Neutrophil (primary cell): ENCODE data around the gene SREBF2.

Experiments
- H3K27ac ChIP-seq: fragments of 200-600 bp; sonication (generic); 2 replicates; pipeline ENCODE4 v1.5.1; 2016; ENCODE audit warnings: mild to moderate bottlenecking, moderate library complexity
- H3K27me3 ChIP-seq: fragments of 200-600 bp; sonication (generic); 2 replicates; pipeline ENCODE4 v1.6.0; 2016; ENCODE audit warnings: mild to moderate bottlenecking
- H3K36me3 ChIP-seq: fragments of 200-600 bp; sonication (generic); 2 replicates; pipeline ENCODE4 v1.5.1; 2017
- H3K4me1 ChIP-seq, 2 experiments: fragments of 200-600 bp in 1 of 2; sonication (generic) in 1 of 2; 1 replicate in 1 of 2; 2 replicates in 1 of 2; pipeline versions ENCODE4 v1.5.1 to v1.6.1; 2013 to 2016; ENCODE audit warnings: low read depth in 1 of 2, low read length in 1 of 2, mild to moderate bottlenecking in 1 of 2, moderate library complexity in 1 of 2; ENCODE audit not compliant: control insufficient read depth in 1 of 2, insufficient read depth in 1 of 2
- H3K4me3 ChIP-seq, 2 experiments: fragments of 200-600 bp in 1 of 2; sonication (generic) in 1 of 2; 1 replicate in 1 of 2; 2 replicates in 1 of 2; pipeline ENCODE4 v1.5.1; 2013 to 2016; ENCODE audit warnings: low read depth in 1 of 2, low read length in 1 of 2, mild to moderate bottlenecking in 1 of 2, moderate library complexity in 1 of 2
- H3K9me3 ChIP-seq: fragments of 200-600 bp; sonication (generic); 2 replicates; pipeline ENCODE4 v1.5.1; 2016
- TF ChIP-seq, protein P1 (sequence below): fragments of 200-600 bp; sonication (generic); IDR thresholded peaks from 2 replicates; pipeline ENCODE4 v1.5.1; 2016; ENCODE audit warnings: antibody characterized with exemption

The SREBF2 gene

DNA sequence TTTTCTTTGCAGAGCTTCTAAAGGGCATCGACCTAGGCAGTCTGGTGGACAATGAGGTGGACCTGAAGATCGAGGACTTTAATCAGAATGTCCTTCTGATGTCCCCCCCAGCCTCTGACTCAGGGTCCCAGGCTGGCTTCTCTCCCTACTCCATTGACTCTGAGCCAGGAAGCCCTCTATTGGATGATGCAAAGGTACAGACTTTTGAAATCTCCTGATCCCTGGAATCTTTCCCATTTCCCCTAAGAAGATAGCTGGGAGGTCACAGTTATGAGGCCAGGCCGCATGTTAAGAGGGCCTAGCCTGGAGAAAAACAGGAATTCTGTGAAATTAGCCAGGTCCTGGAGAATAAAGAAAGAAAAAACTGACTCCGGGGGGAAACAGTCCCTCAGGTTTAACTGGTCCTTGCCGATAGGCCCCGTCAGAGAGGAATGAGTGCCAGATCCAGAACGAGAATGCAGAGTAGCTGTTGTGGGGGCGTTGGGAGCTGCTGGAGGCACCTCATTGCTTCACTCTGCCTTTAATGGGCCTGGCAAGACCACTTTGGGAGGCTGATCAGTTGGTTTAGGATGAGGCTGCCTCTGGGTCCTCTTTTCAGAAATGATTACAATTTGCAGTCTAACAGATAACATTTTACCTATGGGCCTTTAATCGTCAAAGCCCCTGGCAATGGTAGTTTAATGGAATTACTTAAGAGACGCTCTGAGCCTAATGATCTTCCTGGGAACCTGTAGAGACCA, 42.8 kb downstream of the SREBF2 start:
- H3K27me3 ChIP-seq: no peaks in the 10 kb centered on the region
- TF ChIP-seq, protein P1, sequence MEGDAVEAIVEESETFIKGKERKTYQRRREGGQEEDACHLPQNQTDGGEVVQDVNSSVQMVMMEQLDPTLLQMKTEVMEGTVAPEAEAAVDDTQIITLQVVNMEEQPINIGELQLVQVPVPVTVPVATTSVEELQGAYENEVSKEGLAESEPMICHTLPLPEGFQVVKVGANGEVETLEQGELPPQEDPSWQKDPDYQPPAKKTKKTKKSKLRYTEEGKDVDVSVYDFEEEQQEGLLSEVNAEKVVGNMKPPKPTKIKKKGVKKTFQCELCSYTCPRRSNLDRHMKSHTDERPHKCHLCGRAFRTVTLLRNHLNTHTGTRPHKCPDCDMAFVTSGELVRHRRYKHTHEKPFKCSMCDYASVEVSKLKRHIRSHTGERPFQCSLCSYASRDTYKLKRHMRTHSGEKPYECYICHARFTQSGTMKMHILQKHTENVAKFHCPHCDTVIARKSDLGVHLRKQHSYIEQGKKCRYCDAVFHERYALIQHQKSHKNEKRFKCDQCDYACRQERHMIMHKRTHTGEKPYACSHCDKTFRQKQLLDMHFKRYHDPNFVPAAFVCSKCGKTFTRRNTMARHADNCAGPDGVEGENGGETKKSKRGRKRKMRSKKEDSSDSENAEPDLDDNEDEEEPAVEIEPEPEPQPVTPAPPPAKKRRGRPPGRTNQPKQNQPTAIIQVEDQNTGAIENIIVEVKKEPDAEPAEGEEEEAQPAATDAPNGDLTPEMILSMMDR: no peak
- H3K4me1 ChIP-seq: no peaks in the 10 kb centered on the region
- H3K9me3 ChIP-seq: no peaks in the 10 kb centered on the region
- no peak overlapping the region for H3K4me3 ChIP-seq
- peaks cover 89% of the 10 kb centered on the region for H3K36me3 ChIP-seq
- no peak overlapping the region for H3K27ac ChIP-seq

DNA sequence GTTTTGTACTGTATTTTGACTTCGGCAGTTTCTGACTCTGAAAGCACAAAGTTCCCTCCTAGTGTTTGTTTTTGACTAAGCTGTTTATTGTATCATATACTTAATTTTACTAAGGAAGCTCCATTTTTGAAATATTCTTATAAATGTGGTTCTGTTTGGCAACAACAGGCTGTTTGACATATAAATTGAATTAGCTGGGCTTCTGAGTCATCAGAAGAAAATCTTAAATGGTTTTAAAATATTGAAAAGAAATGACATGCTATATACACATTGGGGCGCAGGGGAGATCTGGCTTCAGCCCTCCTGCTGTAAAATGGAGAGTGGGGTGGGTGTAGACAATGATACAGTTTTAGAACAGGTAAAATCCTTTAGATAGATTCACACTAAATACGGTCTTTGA, 43.4 kb downstream of the SREBF2 start:
- H3K9me3 ChIP-seq: no peaks in the 10 kb centered on the region
- H3K4me1 ChIP-seq: no peaks in the 10 kb centered on the region
- H3K27ac ChIP-seq: no peak overlapping the region
- H3K36me3 ChIP-seq: peaks cover 89% of the 10 kb centered on the region
- H3K27me3 ChIP-seq: no peaks in the 10 kb centered on the region
- TF ChIP-seq, protein P1: no peak
- H3K4me3 ChIP-seq: no peak overlapping the region

DNA sequence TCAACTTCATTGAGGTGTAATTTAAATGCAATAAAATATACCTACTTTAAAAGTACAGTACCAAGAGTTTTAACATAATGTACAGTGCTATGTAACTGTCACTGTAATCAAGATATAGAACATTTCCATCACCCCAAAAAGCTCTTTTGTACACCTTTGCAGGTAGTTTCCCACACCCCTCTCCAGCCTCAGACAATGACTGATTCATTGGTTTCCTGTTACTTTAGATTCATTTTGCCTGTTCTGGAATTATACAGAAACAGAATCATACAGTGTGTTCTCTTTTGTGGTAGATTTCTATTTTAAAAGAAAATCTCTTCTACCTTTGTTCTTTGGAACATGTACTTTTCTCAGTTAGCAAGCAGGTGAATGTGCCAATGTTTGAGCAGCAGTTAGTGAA, 43.8 kb downstream of the SREBF2 start:
- no peaks in the 10 kb centered on the region for H3K4me1 ChIP-seq
- no peak overlapping the region for H3K27ac ChIP-seq
- H3K9me3 ChIP-seq: no peaks in the 10 kb centered on the region
- peaks cover 89% of the 10 kb centered on the region for H3K36me3 ChIP-seq
- no peaks in the 10 kb centered on the region for H3K27me3 ChIP-seq
- no peak overlapping the region for H3K4me3 ChIP-seq
- TF ChIP-seq, protein P1: no peak

DNA sequence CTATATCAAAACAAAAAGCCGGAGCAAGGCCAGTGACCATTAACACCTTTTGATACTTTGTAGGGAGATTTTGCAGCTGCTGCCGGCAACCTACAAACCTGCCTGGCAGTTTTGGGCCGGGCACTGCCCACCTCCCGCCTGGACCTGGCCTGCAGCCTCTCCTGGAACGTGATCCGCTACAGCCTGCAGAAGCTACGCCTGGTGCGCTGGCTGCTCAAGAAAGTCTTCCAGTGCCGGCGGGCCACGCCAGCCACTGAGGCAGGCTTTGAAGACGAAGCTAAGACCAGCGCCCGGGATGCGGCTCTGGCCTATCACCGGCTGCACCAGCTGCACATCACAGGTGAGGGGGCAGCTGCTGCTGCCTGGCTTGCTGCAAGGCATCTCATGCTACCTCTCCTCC, 47.7 kb downstream of the SREBF2 start:
- Histone ChIP-seq H3K4me3 (no peak overlapping the region), H3K27ac (no peak overlapping the region), H3K36me3 (peaks cover 94% of the 10 kb centered on the region), H3K27me3 (no peaks in the 10 kb centered on the region), H3K4me1 (no peaks in the 10 kb centered on the region), H3K9me3 (no peaks in the 10 kb centered on the region)
- TF ChIP-seq, protein P1: no peak

DNA sequence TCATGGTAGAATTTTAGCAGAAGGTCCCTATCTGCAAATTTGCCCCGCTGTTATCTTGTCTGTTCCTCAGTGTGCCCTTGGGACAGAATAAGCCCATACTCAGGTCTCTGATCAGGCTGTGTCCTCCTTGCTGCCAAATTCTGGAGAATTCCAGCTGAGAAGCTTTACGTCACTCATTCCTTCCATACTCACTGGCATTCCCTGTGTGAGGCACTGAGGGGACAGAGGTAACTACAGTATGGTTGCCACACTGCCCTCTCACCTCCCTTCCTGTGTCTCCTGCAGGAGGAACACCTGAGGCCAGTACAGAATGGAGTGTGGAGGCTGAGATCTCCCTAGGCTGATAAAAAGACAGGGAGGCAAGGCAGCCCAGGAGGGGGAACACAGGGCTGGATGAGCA, 50.5 kb downstream of the SREBF2 start:
- TF ChIP-seq, protein P1: no peak

More for the DNA sequence above, 50.5 kb downstream of the SREBF2 start:
- H3K27me3 ChIP-seq: no peaks in the 10 kb centered on the region
- no peak overlapping the region for H3K27ac ChIP-seq
- no peaks in the 10 kb centered on the region for H3K4me1 ChIP-seq
- H3K9me3 ChIP-seq: no peaks in the 10 kb centered on the region
- peaks cover 92% of the 10 kb centered on the region for H3K36me3 ChIP-seq
- no peak overlapping the region for H3K4me3 ChIP-seq
